Stimulated activated CD4-positive, alpha-beta T cell treated with anti-CD3 and anti-CD28 coated beads, Interleukin-15, amount 100 ng/mL, for 1 hour (primary cell): ENCODE measurements around the gene MICAL1.

Experiments used
- DNase-seq, 2 donors: peaks; one replicate each; pipeline ENCODE4 v3.0.0-alpha.2; 2020; ENCODE audit warnings: low read depth in 1 of 2, low spot score in 1 of 2

MICAL1 gene

DNA sequence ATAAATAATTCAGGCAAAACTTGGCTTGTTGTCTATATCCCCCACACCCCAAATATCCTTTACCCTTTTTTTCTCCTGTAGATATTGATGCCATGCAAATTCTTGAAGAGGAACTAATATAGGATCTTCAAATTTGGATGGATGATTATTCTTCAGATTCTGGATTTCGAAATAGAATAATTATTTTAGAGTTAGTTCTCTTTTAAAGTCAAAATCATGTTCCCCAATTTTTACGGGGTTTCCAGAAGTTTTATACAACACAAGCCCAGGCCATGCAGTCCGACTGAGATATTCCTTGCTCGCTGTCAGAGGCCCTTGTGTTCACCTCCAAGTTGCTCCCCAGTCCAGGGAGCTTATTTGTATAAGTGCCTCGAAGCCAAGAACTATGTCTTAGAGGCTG lies 19.5 kb downstream of the MICAL1 start:
- no peak for DNase-seq

DNA sequence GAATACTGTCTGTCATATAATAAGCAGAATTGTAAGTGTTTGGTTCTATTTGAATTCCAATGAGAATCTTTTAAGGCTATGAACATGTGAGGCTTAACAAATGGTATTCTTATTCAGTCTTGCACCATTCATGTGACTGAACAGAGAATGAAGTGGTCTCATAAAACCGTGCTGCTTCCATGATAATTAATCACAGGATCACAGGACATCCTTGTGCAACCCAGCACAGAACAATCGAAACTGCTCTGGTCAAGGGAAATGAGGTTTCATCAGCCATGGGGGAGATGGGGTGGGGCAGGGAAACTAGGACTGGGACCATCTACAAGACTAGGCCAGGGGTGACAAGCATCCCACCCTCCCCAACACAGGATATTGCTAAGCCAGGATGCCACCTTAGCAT lies 21.1 kb downstream of the MICAL1 start:
- DNase-seq = no peak

DNA sequence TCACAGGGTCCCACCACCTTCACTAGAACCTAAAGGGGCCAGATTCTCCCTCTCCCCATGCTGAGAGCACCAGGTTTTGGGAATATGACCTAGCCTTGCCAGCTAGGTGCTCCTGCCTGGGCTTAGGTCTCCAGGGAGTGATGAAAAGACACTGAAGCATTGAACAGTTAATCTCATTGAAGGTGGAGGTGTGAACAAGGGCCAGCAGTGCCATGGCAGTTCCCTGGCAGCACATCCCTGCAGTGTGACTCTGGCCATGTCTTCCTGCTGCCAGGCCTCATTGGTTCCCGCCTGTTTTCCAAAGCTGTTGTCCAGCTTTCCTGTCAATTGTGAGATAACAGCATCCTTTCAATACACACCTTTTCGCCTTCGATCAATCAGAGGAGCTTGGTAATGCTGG lies 26.1 kb downstream of the MICAL1 start:
- no peak for DNase-seq

DNA sequence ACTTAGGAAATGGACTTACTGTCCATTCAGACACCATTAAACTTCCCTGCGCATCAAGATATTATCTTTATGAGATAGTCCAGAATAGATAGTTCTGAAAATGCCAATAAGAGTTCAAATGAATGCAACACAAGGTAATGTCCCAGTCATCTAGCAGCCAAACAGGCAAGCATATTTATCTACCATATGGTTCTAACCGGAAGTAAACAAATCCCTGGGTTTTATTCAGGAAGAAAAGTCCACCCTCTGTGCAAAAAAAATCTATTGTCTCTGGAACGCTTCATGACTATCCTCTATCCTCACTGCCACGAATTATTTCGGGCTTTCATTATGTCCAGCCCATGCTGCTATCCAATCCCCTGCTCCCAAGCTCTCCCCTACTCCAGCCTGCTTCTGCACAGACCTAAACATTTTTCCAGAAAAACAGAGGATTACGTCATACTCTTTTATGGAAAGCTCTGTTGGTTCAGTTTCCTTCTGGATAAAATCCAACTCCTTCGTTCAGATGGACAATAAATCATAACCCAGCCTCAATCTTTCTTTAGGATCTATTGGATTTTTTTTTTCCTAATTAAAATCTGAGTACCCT lies 26.6 kb downstream of the MICAL1 start:
- DNase-seq = no peak

DNA sequence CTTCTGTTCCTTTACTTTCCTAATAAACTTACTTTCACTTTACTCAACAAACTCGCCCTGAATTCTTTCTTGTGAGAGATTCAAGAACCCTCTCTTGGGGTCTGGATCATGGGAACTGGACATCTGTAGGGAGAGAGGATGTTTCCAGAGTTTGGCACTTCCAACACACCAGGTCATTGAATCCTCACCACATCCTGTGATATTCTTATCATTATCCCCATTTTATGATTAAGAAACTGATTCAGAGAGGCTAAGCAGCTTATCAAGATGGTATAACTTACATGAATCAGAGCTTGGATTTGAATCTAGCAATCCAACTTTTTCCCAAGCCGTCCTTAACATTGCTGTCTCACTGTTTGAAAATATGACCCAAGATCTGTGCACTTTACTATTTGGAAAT lies 30.6 kb downstream of the MICAL1 start:
- DNase-seq = no peak

DNA sequence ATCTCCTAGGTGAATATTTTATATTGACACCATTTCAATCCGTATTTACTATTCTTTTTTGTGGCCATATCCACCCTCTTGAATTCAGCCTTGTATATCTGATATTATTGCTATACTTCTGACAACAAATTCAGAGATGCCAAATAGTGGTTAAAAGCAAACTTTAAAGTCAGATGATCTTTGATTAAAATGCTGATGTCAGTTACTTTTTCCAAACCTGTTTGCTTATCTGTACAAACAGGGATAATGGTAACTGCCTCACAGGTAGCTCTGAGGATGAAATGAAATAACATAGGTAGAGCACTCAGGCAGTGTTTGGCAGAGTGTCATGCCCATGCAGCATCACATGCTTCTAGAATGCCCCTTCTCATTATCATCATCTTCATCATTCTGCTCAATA lies 34.4 kb downstream of the MICAL1 start:
- DNase-seq = no peak

DNA sequence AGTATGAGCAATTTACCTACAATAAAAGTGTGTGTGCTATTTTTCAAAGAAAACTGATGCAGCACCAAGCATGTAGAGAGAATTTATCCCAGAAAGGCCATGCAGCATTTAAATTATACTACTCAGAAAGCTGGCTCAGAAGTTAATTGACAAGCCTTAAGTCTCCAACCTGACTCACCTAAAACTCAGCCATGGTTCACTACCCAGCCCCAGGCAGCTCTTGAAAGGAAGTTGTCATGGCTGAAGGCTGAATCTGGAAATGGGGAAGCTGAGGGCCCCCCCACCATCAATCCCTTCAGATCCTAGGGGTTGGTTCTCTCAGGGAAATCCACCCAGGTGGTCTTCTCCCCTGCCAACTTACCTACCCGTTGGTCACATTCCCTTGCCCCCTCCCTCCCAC lies 34.8 kb downstream of the MICAL1 start:
- DNase-seq = no peak

DNA sequence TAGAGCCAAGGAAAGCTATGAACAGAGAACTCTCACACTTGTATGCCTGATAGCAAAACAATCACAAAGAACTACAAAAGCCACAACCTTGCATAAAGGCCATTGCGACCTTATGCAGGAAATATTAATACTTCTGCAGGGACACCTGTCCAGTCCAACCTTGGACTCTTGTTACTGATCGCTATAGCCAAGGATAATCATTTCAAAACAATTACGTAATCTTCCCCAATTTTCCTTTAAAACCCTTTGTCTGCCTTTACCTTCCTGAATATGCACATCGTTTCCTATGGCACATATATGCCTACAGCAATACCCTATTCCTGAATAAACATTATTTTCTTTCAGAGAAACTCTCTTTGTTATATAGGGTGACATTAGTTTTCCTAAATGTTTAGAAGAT lies 37.9 kb downstream of the MICAL1 start:
- DNase-seq = no peak

DNA sequence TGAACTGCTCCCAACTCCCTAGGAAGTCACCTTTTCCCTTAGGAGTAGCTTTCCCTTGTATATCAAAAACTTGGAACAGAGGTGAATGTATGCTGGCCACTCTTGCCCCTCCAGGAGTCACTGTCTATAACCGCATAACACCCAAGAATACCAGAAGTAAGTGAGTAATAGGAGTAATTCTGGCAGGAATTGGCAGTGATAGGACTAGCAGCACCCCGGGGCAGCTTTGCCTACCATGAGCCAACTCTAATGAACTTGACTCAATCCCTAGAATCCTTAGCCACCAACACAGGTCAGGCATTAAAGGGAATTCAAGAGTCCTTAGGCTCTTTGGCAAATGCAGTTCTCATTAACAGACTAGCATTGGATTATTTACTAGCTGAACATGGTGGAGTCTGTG lies 44.5 kb downstream of the MICAL1 start:
- no peak for DNase-seq

DNA sequence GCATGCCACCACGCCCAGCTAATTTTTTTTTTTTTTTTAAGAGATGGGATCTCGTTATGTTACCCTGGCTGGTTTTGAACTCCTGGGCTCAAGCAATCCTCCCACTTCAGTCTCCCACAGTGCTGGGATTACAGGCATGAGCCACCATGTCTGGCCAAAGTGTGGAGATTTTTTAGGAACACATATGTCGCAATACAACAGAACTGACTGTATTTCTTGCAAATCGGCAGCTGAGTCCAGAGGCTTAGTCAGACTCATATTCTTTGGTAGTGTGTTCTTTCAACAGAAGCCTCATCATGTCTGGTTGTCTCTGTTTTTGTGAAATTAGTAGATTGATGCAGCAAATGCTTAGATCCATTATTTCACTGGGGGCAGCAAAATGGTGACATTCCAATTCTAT lies 49.4 kb downstream of the MICAL1 start:
- no peak for DNase-seq

DNA sequence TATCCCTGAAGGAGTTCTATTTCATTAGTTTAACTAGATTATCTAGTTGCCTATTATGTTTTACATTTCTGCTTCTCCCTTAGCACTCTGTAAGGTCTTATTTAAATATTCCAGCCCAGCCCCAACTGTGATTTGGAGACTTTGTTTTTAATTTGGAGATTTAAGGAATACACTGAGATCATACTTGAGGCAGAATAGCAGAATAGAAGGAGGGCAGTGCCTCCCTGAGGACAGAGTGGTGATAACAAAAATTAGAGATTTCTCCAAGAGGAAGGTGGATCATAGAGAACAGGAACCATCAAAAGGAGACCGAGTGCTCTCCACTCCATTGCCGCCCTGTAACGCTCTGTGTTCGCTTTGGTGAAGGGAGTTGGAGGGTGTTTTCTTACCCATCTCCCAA lies 58.6 kb downstream of the MICAL1 start:
- DNase-seq = no peak

DNA sequence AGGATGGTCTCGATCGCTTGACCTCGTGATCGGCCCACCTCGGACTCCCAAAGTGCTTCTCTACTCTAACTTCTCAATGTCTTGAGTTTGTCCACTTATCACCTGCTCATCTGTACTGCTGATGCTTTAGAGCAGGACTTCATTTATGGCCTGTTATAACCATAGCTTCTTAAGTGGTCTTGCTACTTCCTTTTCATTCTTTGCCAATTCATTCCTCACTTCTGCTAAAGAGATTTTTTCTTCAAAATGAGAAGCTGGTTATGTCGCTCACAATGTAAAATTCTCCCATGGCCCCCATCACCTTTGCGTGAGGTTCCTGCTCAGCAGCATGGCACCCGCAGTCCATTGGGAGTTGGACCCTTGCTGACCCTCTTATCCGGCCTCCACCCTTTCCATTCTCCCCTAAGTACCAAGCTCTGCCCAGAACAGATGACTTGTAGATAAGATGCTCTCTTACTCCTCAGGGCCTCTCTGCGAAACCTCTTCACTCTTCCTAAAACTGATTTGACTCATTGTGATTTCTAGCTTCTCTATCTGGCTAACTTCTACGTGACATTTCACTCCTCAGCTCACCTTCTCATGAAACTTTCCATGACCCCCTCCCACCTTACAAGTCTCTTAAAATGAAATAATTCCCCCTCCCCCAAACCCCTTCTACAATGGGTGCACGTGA lies 59.4 kb downstream of the MICAL1 start:
- DNase-seq = no peak
